WTC11 (cell line): ENCODE data around the gene GJB3. TPM values are rescaled to one million over a fixed set of nuclear protein-coding genes. Genes with fewer than 3 reads are reported as not detected.

Experiments
- ATAC-seq: fragments of 200-7000 bp; cut with Tn5 transposase; 2 replicates; pipeline ENCODE4 v1.10.0; 2021; ENCODE audit warnings: mild to moderate bottlenecking, moderate library complexity
- CTCF ChIA-PET: fragments of 300-600 bp; sonication (Branson Sonifier 250); formaldehyde crosslinking; loops from one replicate; lab custom pipeline; 2021; ENCODE audit warnings: antibody characterized with exemption; lab: Charles Lee
- POLR2A ChIA-PET: fragments of 350-600 bp; sonication (Branson Sonifier 250); formaldehyde crosslinking; loops from one replicate; lab custom pipeline; 2021; ENCODE audit warnings: antibody characterized with exemption; lab: Charles Lee
- DNase-seq: peaks from one replicate; pipeline ENCODE4 v3.0.0; 2021; ENCODE audit warnings: low spot score
- H3K27ac Mint-ChIP-seq: 2 replicates; pipeline ENCODE4 v1.8.0; 2021; ENCODE audit warnings: mixed read lengths
- H3K27me3 Mint-ChIP-seq: 2 replicates; pipeline ENCODE4 v1.8.0; 2021; ENCODE audit warnings: low read depth, mild to moderate bottlenecking, moderate library complexity, mixed read lengths
- H3K36me3 Mint-ChIP-seq: 2 replicates; pipeline ENCODE4 v1.8.0; 2021; ENCODE audit warnings: mixed read lengths
- H3K4me1 Mint-ChIP-seq: 2 replicates; pipeline ENCODE4 v1.8.0; 2022; ENCODE audit warnings: mixed read lengths
- H3K4me3 Mint-ChIP-seq: 2 replicates; pipeline ENCODE4 v1.8.0; 2021; ENCODE audit warnings: mild to moderate bottlenecking, moderate library complexity, mixed read lengths
- H3K9me3 Mint-ChIP-seq: 2 replicates; pipeline ENCODE4 v1.8.0; 2021; ENCODE audit warnings: mixed read lengths
- AFF4 ChIP-seq: sonication (generic); formaldehyde crosslinking; IDR thresholded peaks from 2 replicates; pipeline ENCODE4 v1.8.1; 2023; ENCODE audit warnings: mild to moderate bottlenecking, missing genetic modification reagents, borderline replicate concordance
- ARID4B ChIP-seq: sonication (generic); formaldehyde crosslinking; IDR thresholded peaks from 2 replicates; pipeline ENCODE4 v1.8.0; 2023; ENCODE audit warnings: missing genetic modification reagents, mild to moderate bottlenecking, borderline replicate concordance
- CDX4 ChIP-seq: fragments of 250-450 bp; sonication (Bioruptor Pico); IDR thresholded peaks from 2 replicates; pipeline ENCODE4 v1.9.0; 2021; ENCODE audit warnings: moderate library complexity, mild to moderate bottlenecking, inconsistent platforms, borderline replicate concordance
- ESRRA ChIP-seq: sonication (generic); formaldehyde crosslinking; IDR thresholded peaks from 2 replicates; pipeline ENCODE4 v1.8.1; 2022; ENCODE audit warnings: mild to moderate bottlenecking, missing genetic modification reagents, borderline replicate concordance
- HMGA2 ChIP-seq: fragments of 250-450 bp; sonication (Bioruptor Pico); IDR thresholded peaks from 2 replicates; pipeline ENCODE4 v1.4.0; 2021; ENCODE audit warnings: mild to moderate bottlenecking, moderate library complexity
- NFATC4 ChIP-seq: fragments of 250-450 bp; sonication (Bioruptor Pico); IDR thresholded peaks from 2 replicates; pipeline ENCODE4 v1.9.0; 2021; ENCODE audit warnings: mild to moderate bottlenecking
- PREB ChIP-seq: sonication (generic); formaldehyde crosslinking; IDR thresholded peaks from 2 replicates; pipeline ENCODE4 v1.8.1; 2022; ENCODE audit warnings: mild to moderate bottlenecking, missing genetic modification reagents, moderate library complexity, borderline replicate concordance
- RELA ChIP-seq: sonication (generic); formaldehyde crosslinking; IDR thresholded peaks from 2 replicates; pipeline ENCODE4 v1.8.1; 2022; ENCODE audit warnings: missing genetic modification reagents, mild to moderate bottlenecking, borderline replicate concordance
- SOX15 ChIP-seq: fragments of 250-450 bp; sonication (Bioruptor Pico); IDR thresholded peaks from 2 replicates; pipeline ENCODE4 v1.9.0; 2021; ENCODE audit warnings: mild to moderate bottlenecking
- TEAD4 ChIP-seq: sonication (generic); formaldehyde crosslinking; IDR thresholded peaks from 2 replicates; pipeline ENCODE4 v1.8.0; 2022; ENCODE audit warnings: mild to moderate bottlenecking, missing genetic modification reagents
- TP53 ChIP-seq: sonication (generic); formaldehyde crosslinking; IDR thresholded peaks from 2 replicates; pipeline ENCODE4 v1.8.1; 2023; ENCODE audit warnings: mild to moderate bottlenecking, missing genetic modification reagents
- ZNF121 ChIP-seq: sonication (generic); formaldehyde crosslinking; IDR thresholded peaks from 2 replicates; pipeline ENCODE4 v1.8.0; 2023; ENCODE audit warnings: missing genetic modification reagents
- ZNF423 ChIP-seq: fragments of 250-450 bp; sonication (Bioruptor Pico); IDR thresholded peaks from 2 replicates; pipeline ENCODE4 v2.1.2; 2022; ENCODE audit warnings: mild to moderate bottlenecking, moderate library complexity
- ZNF512 ChIP-seq: sonication (generic); formaldehyde crosslinking; IDR thresholded peaks from 2 replicates; pipeline ENCODE4 v1.8.1; 2022; ENCODE audit warnings: missing genetic modification reagents, borderline replicate concordance
- ZNF671 ChIP-seq: fragments of 250-450 bp; sonication (Bioruptor Pico); IDR thresholded peaks from 2 replicates; pipeline ENCODE4 v1.8.0; 2021; ENCODE audit warnings: mild to moderate bottlenecking
- ZSCAN18 ChIP-seq: fragments of 250-450 bp; sonication (Bioruptor Pico); IDR thresholded peaks from 2 replicates; pipeline ENCODE4 v2.1.2; 2022; ENCODE audit warnings: mild to moderate bottlenecking, moderate library complexity
- total RNA-seq: library from RNA; stranded (reverse); gene quantifications from 3 replicates; pipeline ENCODE4 v1.2.3, GENCODE V29; 2021
- TF ChIP-seq, protein P1 (sequence below): sonication (generic); formaldehyde crosslinking; IDR thresholded peaks from 2 replicates; pipeline ENCODE4 v1.8.0; 2022; ENCODE audit warnings: mild to moderate bottlenecking, missing genetic modification reagents
- TF ChIP-seq, protein P2 (sequence below): fragments of 250-450 bp; sonication (Bioruptor Pico); IDR thresholded peaks from 2 replicates; pipeline ENCODE4 v1.9.0; 2021; ENCODE audit warnings: mild to moderate bottlenecking

The GJB3 gene
- total RNA-seq, 1 experiment from 2014 or later, result 0.46 TPM

GRCh38 chr1:34742667-34743270 is 38.2 kb upstream of the GJB3 start (continued):
- TF ChIP-seq, protein P1, sequence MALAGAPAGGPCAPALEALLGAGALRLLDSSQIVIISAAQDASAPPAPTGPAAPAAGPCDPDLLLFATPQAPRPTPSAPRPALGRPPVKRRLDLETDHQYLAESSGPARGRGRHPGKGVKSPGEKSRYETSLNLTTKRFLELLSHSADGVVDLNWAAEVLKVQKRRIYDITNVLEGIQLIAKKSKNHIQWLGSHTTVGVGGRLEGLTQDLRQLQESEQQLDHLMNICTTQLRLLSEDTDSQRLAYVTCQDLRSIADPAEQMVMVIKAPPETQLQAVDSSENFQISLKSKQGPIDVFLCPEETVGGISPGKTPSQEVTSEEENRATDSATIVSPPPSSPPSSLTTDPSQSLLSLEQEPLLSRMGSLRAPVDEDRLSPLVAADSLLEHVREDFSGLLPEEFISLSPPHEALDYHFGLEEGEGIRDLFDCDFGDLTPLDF (CRISPR knock-in tag), result no peak
- TF ChIP-seq ARID4B (CRISPR knock-in tag), result no peak
- TF ChIP-seq, protein P2, sequence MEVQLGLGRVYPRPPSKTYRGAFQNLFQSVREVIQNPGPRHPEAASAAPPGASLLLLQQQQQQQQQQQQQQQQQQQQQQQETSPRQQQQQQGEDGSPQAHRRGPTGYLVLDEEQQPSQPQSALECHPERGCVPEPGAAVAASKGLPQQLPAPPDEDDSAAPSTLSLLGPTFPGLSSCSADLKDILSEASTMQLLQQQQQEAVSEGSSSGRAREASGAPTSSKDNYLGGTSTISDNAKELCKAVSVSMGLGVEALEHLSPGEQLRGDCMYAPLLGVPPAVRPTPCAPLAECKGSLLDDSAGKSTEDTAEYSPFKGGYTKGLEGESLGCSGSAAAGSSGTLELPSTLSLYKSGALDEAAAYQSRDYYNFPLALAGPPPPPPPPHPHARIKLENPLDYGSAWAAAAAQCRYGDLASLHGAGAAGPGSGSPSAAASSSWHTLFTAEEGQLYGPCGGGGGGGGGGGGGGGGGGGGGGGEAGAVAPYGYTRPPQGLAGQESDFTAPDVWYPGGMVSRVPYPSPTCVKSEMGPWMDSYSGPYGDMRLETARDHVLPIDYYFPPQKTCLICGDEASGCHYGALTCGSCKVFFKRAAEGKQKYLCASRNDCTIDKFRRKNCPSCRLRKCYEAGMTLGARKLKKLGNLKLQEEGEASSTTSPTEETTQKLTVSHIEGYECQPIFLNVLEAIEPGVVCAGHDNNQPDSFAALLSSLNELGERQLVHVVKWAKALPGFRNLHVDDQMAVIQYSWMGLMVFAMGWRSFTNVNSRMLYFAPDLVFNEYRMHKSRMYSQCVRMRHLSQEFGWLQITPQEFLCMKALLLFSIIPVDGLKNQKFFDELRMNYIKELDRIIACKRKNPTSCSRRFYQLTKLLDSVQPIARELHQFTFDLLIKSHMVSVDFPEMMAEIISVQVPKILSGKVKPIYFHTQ (CRISPR knock-in tag), result no peak
- no peak for TF ChIP-seq ZNF671 (CRISPR knock-in tag)
- no peak for TF ChIP-seq TEAD4 (CRISPR knock-in tag)
- no peak for TF ChIP-seq SOX15 (CRISPR knock-in tag)
- TF ChIP-seq ESRRA (CRISPR knock-in tag), result no peak
- no peak for TF ChIP-seq ZNF512 (CRISPR knock-in tag)
- no peak for TF ChIP-seq ZNF121
- no peak for TF ChIP-seq ZNF423 (CRISPR knock-in tag)
- no peak for TF ChIP-seq TP53

GRCh38 chr1:34743775-34744174 is 37.2 kb upstream of the GJB3 start:
- no peaks in the 10 kb centered on the region for H3K9me3 Mint-ChIP-seq
- no peak overlapping the region for H3K4me3 Mint-ChIP-seq
- peaks cover 8% of the 10 kb centered on the region for H3K27me3 Mint-ChIP-seq
- DNase-seq, result no peak
- no peaks in the 10 kb centered on the region for H3K36me3 Mint-ChIP-seq
- H3K4me1 Mint-ChIP-seq, result peaks cover 16% of the 10 kb centered on the region
- no peak for ATAC-seq
- no peak overlapping the region for H3K27ac Mint-ChIP-seq
- ChIA-PET CTCF (interaction anchor here (0.7 to 2.6 kb wide), 25 partner anchors 9 to 1111 kb away, joined by 3 to 45 read pairs (median 6); partner anchors contain the start of genes GJB3, GJB4 and GJB5), POLR2A (no interaction called here)
- TF ChIP-seq NFATC4, result no peak
- TF ChIP-seq ZSCAN18 (CRISPR knock-in tag), result no peak
- TF ChIP-seq HMGA2 (CRISPR knock-in tag), result no peak
- no peak for TF ChIP-seq PREB (CRISPR knock-in tag)
- TF ChIP-seq AFF4 (CRISPR knock-in tag), result no peak
- no peak for TF ChIP-seq CDX4 (CRISPR knock-in tag)
- no peak for TF ChIP-seq RELA (CRISPR knock-in tag)
